Activated CD4-positive, alpha-beta T cell treated with anti-CD3 and anti-CD28 coated beads, Interleukin-2, amount 50 U/mL, for 48 hours (primary cell): ENCODE measurements around the gene TTC19.

ENCODE experiments used
- DNase-seq, 2 experiments: peaks; one replicate each; pipeline ENCODE4 v3.0.0-alpha.2; 2020

The TTC19 gene, protein sequence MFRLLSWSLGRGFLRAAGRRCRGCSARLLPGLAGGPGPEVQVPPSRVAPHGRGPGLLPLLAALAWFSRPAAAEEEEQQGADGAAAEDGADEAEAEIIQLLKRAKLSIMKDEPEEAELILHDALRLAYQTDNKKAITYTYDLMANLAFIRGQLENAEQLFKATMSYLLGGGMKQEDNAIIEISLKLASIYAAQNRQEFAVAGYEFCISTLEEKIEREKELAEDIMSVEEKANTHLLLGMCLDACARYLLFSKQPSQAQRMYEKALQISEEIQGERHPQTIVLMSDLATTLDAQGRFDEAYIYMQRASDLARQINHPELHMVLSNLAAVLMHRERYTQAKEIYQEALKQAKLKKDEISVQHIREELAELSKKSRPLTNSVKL

DNA sequence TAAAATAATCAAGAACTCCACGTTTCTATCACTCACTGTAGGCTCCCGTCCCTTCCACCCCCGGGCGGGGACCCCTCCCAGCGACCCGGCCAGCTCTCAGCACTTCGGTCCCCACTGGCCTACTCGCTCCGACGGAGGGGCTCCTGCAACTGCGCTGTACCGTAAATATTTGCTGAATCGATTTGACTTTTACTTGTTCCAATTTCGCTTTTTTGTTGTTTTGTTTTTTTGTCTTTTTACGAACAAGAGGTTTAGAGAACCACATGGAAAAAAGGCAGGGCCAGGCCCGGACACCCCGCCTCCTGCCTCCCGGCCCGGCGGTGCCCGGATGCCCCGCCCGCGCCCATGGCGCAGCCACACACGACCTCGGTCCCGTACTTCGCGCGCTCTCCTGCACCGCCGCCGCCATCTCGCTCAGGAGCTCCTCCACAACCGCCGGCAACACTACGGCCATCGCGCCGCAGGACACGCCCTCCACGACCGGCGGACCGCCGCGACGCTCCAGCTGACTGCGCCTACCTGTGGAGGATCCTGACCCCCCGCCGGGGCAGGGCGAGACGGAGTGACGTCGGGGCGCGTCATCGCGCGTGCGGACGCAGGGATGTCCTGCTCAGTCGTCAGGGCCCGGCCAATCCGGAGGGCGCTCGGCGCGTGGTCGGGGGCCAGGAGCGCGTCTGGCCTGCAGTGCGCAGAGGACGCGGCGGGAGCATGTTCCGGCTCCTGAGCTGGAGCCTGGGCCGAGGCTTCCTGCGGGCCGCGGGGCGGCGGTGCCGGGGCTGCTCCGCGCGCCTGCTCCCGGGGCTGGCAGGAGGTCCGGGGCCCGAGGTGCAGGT, at the start of gene TTC19, which contains the start of gene ZSWIM7:
TSS of gene TTC19 (plus strand) at position 684 of the 833 bp plus-strand sequence. CDS start at position 709, 25 bp downstream.
TSS of gene ZSWIM7 (minus strand) at position 564 of the 833 bp plus-strand sequence. CDS start at position 454, 110 bp downstream.
- peak; percentile 96 to 97 for DNase-seq

DNA sequence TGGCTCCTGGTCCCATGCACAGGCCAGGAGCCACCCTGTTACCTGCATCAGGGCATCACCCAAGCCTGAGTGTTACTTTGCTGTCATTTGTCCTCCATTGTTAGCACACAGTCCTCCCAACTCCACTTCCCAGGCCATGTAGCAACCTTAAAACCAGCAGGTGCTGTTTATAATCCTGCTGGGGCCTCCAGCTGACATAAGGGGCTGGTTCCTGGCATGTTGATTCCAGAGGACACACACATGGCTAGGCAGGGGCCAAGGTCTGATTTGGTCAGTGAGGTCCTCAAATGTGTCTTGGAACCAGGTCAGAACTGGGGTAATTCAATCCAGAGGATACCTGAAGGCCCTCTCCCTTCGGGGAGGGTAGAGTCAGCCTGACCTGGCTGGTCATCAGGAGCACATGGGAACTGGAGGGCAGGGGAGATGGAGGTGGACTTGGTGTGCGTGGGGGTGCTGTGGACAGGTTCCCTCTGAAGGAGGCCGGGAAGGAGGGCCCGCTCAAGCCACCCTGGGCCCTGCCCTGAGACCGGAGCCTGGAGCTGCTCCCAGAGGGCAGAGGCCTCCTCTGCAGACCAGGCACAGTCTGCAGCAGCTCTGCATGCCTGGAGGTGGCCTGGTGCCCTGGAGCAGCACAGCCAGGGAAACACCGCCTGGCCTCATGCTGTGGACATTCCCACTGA, 48.1 kb upstream of the TTC19 start:
- DNase-seq: no peak

DNA sequence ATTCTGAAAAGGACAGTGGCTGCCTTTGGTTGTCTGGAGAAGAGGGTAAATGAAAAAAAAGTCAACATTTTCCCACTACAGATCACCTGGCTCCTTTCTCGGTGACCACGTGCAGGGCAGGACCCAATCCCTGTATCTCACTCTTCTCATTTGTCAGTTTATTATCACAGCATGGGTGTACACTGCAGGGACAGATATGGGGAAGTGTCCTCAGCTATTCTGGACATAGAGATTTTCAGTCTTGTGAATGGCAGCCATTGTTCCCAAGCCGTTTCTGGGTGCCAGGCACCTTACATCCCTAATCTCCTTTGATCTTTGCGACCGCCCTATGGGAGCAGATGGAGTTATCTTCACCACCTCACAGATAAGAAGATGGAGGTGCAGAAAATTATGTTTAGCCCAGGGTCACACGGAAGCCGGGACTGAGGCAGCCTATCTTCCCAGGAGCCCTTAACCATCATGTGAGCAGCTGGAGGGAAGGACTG, 47.5 kb upstream of the TTC19 start:
- DNase-seq: no peak

DNA sequence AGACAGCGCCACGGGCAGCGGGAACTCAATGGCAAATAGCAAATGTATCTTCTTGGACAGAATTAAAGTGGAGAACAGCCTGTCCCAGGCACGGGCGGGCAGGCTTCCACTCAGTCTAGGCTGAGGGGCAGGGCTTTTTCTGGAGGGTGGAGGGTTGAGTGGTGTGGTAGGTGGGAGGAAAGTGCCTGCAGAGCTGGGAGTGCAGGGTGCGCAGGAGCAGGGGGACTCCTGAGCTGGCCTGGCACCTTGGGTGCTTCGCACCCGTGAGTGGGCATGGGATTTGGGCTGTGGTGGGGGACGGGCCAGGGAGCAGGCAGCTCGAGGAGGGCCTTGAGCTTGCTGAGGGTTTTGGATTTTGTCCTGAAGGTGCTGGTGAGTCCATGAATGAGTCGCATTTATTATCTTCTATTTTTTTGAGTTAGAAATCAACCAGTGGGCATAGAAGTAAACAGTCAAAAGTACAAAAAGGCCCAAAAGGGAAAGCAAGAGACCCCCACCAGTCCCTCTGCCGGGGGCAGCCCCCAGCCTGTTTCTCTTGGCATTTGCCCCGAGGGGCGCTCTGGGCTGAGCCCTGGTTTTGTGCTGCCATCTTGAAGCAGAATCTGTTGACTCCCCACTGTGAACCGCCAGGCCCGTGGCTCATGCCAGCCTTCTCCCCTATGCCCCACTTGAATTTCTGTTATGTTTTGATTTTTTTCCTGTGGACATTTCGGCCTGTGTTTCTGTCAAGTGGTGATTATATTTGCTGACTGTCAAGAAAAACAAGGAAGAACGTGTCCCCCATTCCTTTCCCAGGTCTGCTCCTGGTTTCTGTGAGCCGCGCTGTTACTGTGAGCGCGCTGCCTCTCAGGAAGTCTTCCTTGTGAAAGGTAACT, 46.5 kb upstream of the TTC19 start:
- DNase-seq: no peak

- no peak for DNase-seq
Observed at GRCh38 chr17:15954222-15954621, 45.4 kb upstream of the TTC19 start.

GRCh38 chr17:15955793-15956541, 43.7 kb upstream of the TTC19 start:
- DNase-seq: no peak

GRCh38 chr17:15957206-15957605, 42.4 kb upstream of the TTC19 start:
- peak; percentile 38 to 52 for DNase-seq

GRCh38 chr17:15957608-15958307, 41.9 kb upstream of the TTC19 start:
- no peak for DNase-seq

- DNase-seq: no peak
Observed at GRCh38 chr17:15958484-15958854, 41.2 kb upstream of the TTC19 start.

DNA sequence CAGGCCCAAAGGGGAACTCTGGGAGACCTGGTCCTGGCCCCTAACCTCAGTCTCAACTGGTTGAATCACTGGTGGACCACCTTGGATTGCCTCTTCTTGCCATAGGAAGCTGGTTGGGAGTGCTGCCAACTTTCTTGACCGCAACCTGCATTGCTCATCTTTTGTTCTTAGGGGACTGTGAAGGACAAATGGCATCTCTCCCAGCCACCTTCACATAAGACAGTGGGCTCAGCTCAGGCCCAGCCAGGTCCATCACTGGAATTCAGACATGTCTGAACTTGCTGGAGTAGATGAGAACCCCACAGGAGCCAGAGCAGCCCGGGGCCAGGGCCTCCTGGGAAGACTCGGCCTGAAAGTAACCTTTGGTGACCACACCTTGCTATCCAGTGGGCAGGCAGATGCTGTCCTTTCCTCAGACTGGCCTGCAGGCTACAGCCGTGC, 35.9 kb upstream of the TTC19 start:
- DNase-seq: no peak

GRCh38 chr17:15965528-15965927, 34.1 kb upstream of the TTC19 start:
- no peak for DNase-seq

- DNase-seq: no peak
Observed at GRCh38 chr17:15966183-15966878, 33.3 kb upstream of the TTC19 start.

DNA sequence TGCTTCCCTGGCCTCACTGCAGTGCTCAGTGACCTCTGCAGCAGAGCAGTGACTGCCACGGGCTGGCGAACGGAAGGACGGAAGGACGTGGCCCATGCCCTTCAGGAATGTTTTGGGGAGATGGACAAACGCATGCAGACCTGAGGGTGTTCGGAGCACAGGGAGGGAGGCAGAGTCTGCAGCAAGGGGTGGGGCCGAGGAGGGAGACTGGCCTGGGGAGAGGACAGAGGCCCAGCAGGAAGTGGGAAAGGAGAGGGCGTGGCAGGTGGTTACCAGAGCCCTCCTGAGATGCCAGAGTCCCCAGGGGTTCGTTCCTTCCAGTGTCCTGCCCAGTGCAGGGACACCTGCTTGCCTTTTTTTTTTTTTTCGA, 32.8 kb upstream of the TTC19 start:
- DNase-seq: no peak

GRCh38 chr17:15967706-15968399, 31.8 kb upstream of the TTC19 start:
- DNase-seq: no peak

GRCh38 chr17:15969463-15969862, 30.2 kb upstream of the TTC19 start:
- no peak for DNase-seq

GRCh38 chr17:15970500-15970899, 29.1 kb upstream of the TTC19 start:
- DNase-seq: no peak

DNA sequence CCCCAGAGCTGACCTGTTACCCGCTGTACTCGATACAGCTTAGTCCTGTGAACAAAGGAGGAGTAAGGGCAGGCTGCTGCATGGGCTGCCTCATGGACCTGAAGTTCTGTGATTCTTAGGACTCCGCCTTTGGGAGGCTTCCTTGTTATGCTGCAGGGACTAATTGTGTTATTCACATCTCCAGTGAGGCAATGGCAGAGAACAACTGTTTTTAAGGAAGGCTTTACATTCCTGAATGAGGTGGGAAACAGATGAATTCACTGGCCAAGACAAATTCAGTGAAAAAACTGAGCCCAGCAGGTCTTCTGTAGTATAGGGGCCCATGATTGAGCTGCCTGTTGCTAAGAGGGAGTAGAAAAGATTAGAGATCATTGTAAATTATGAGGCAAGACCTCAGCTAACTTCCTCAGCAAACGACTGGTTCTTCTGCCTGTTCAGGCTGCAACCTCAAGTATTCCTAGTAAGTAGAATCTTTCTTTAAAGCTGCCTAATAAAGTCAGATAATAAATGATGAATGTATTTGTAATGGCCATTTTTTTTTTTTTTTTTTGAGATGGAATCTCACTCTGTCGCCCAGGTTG, 28.4 kb upstream of the TTC19 start:
- DNase-seq: no peak

GRCh38 chr17:15971882-15972281, 27.7 kb upstream of the TTC19 start:
- no peak for DNase-seq

DNA sequence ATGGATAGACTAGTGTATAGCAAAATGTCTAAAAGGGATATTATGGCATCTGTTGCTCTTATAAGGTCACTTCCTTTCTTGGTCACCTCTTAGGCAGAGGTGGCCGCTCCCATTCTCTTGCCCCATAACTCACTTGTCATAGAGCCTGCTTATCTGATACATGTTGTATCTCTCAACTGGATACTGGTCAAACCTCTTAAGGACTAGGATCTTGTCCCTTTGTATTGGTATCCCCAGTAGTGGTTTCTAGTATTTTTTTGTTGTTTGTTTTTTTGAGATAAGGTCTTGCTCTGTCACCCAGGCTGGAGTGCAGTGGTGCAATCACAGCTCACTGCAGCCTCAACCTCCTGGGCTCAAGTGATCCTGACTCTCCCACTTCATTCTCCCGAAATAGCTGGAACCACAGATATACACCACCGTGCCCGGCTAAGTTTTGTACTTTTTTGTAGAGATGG, 27.1 kb upstream of the TTC19 start:
- DNase-seq: no peak
